ENCODE results near the gene AOPEP.

The AOPEP gene

GRCh38 chr9:95061916-95062595, 335.6 kb downstream of the AOPEP start:
- Histone ChIP-seq H3K4me3 (ENCODE audit: insufficient read depth, low read depth, low read length) (no peak overlapping the region), H3K27ac (ENCODE audit: insufficient read depth, low read depth, low read length, poor library complexity, severe bottlenecking) (no peak overlapping the region), H3K36me3 (ENCODE audit: control insufficient read depth, insufficient read depth, low read length) (no peaks in the 10 kb centered on the region), H3K9me3 (ENCODE audit: control insufficient read depth, low read length) (no peaks in the 10 kb centered on the region), H3K4me1 (ENCODE audit: control insufficient read depth, insufficient read depth, low read length) (peaks cover 29% of the 10 kb centered on the region), H3K27me3 (ENCODE audit: control insufficient read depth, insufficient read depth, low read length, poor library complexity, severe bottlenecking) (no peaks in the 10 kb centered on the region)
- 89 to 92% methylated on average over 13 of the region's 13 CpGs for WGBS, 2 experiments

GRCh38 chr9:95062596-95063065, 336.1 kb downstream of the AOPEP start:
- Histone ChIP-seq H3K9me3 (ENCODE audit: control insufficient read depth, low read length) (no peaks in the 10 kb centered on the region), H3K27me3 (ENCODE audit: control insufficient read depth, insufficient read depth, low read length, poor library complexity, severe bottlenecking) (no peaks in the 10 kb centered on the region), H3K4me1 (ENCODE audit: control insufficient read depth, insufficient read depth, low read length) (peaks cover 24% of the 10 kb centered on the region), H3K36me3 (ENCODE audit: control insufficient read depth, insufficient read depth, low read length) (no peaks in the 10 kb centered on the region), H3K4me3 (ENCODE audit: insufficient read depth, low read depth, low read length) (no peak overlapping the region), H3K27ac (ENCODE audit: insufficient read depth, low read depth, low read length, poor library complexity, severe bottlenecking) (no peak overlapping the region)
- 93% methylated on average over 7 of the region's 7 CpGs for WGBS, 2 experiments

DNA sequence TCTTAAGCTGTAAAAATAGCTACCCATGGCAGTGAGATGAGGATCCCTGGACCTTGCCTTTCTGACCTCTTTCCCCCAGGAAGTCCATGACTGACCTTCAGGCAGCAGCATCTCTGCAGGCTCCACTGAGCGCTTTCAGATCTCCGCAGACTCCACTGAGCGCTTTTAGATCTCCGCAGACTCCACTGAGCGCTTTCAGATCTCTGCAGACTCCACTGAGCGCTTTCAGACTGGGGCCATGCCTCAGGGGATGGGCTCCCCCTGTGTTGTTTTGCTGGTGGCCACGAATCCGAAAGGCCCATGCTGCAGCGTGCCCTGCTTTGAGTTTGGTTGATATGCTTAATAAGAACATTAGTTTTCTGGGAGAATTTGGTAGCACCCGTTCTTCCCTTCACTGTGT, 336.8 kb downstream of the AOPEP start:
- 89 to 90% methylated on average over 10 of the region's 10 CpGs for WGBS, 2 experiments
- Histone ChIP-seq H3K27me3 (ENCODE audit: control insufficient read depth, insufficient read depth, low read length, poor library complexity, severe bottlenecking) (no peaks in the 10 kb centered on the region), H3K27ac (ENCODE audit: insufficient read depth, low read depth, low read length, poor library complexity, severe bottlenecking) (no peak overlapping the region), H3K36me3 (ENCODE audit: control insufficient read depth, insufficient read depth, low read length) (no peaks in the 10 kb centered on the region), H3K9me3 (ENCODE audit: control insufficient read depth, low read length) (no peaks in the 10 kb centered on the region), H3K4me1 (ENCODE audit: control insufficient read depth, insufficient read depth, low read length) (peaks cover 19% of the 10 kb centered on the region), H3K4me3 (ENCODE audit: insufficient read depth, low read depth, low read length) (no peak overlapping the region)

GRCh38 chr9:95065224-95065623, 338.7 kb downstream of the AOPEP start:
- no peak overlapping the region for H3K27ac ChIP-seq (ENCODE audit: insufficient read depth, low read depth, low read length, poor library complexity, severe bottlenecking)

DNA sequence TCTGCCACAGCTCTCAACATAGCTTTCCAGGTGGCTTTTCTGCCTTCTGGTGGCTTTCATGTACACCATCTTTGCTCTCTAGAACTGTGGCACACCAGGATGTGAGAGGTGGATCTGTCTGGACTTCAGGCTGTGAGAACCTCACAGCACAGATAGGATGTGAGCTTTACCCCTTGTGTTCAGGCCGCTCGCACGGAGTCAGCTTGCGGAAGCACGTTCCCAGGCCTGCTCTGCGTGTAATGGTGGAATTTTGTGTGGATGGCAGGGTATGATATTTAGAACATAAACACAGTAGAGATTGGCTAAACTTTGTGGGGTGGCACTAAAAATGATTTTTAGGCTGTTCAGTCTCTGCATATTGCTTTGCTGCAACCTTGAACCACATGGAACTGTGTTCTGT, 340.6 kb downstream of the AOPEP start:
- Histone ChIP-seq H3K4me1 (ENCODE audit: control insufficient read depth, insufficient read depth, low read length) (peaks cover 12% of the 10 kb centered on the region), H3K4me3 (ENCODE audit: insufficient read depth, low read depth, low read length) (no peak overlapping the region), H3K36me3 (ENCODE audit: control insufficient read depth, insufficient read depth, low read length) (no peaks in the 10 kb centered on the region), H3K27ac (ENCODE audit: insufficient read depth, low read depth, low read length, poor library complexity, severe bottlenecking) (no peak overlapping the region), H3K9me3 (ENCODE audit: control insufficient read depth, low read length) (no peaks in the 10 kb centered on the region), H3K27me3 (ENCODE audit: control insufficient read depth, insufficient read depth, low read length, poor library complexity, severe bottlenecking) (no peaks in the 10 kb centered on the region)
- WGBS, 2 experiments: 97% methylated on average over 6 of the region's 6 CpGs

More at GRCh38 chr9:95065224-95065623, 338.7 kb downstream of the AOPEP start:
- Histone ChIP-seq H3K27me3 (ENCODE audit: control insufficient read depth, insufficient read depth, low read length, poor library complexity, severe bottlenecking) (no peaks in the 10 kb centered on the region), H3K4me3 (ENCODE audit: insufficient read depth, low read depth, low read length) (no peak overlapping the region), H3K9me3 (ENCODE audit: control insufficient read depth, low read length) (no peaks in the 10 kb centered on the region), H3K4me1 (ENCODE audit: control insufficient read depth, insufficient read depth, low read length) (peaks cover 16% of the 10 kb centered on the region), H3K36me3 (ENCODE audit: control insufficient read depth, insufficient read depth, low read length) (no peaks in the 10 kb centered on the region)
- 93 to 94% methylated on average over 11 of the region's 11 CpGs for WGBS, 2 experiments

DNA sequence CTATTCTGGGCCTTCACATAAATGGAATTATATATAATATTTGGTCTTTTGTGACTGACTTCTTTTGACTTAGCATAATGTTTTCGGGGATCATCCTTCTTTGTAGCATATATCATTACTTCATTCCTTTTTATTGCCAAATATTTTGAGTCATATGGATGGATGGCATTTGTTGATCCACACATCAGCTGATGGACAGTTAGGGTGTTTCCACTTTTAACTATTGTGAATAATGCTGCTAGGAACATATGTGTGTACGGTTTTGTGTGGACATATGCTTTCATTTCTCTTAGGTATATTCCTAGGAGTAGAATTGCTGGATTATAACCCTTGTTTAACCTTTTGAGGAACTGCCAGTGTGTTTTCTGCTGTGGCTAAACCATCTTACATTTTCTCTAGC, 341.4 kb downstream of the AOPEP start:
- Histone ChIP-seq H3K9me3 (ENCODE audit: control insufficient read depth, low read length) (no peaks in the 10 kb centered on the region), H3K36me3 (ENCODE audit: control insufficient read depth, insufficient read depth, low read length) (no peaks in the 10 kb centered on the region), H3K4me3 (ENCODE audit: insufficient read depth, low read depth, low read length) (no peak overlapping the region), H3K27me3 (ENCODE audit: control insufficient read depth, insufficient read depth, low read length, poor library complexity, severe bottlenecking) (no peaks in the 10 kb centered on the region), H3K27ac (ENCODE audit: insufficient read depth, low read depth, low read length, poor library complexity, severe bottlenecking) (no peak overlapping the region), H3K4me1 (ENCODE audit: control insufficient read depth, insufficient read depth, low read length) (peaks cover 6% of the 10 kb centered on the region)
- no CpG with 5 or more reads among the region's 2 CpGs for WGBS, 2 experiments

GRCh38 chr9:95070549-95071021, 344.1 kb downstream of the AOPEP start:
- Histone ChIP-seq H3K27ac (ENCODE audit: insufficient read depth, low read depth, low read length, poor library complexity, severe bottlenecking) (no peak overlapping the region), H3K9me3 (ENCODE audit: control insufficient read depth, low read length) (no peaks in the 10 kb centered on the region), H3K4me3 (ENCODE audit: insufficient read depth, low read depth, low read length) (no peak overlapping the region), H3K27me3 (ENCODE audit: control insufficient read depth, insufficient read depth, low read length, poor library complexity, severe bottlenecking) (no peaks in the 10 kb centered on the region), H3K4me1 (ENCODE audit: control insufficient read depth, insufficient read depth, low read length) (no peaks in the 10 kb centered on the region), H3K36me3 (ENCODE audit: control insufficient read depth, insufficient read depth, low read length) (no peaks in the 10 kb centered on the region)
- WGBS, 2 experiments: 91 to 93% methylated on average over 8 of the region's 8 CpGs

GRCh38 chr9:95071450-95071849, 345.0 kb downstream of the AOPEP start:
- no peaks in the 10 kb centered on the region for H3K9me3 ChIP-seq (ENCODE audit: control insufficient read depth, low read length)
- no peak overlapping the region for H3K27ac ChIP-seq (ENCODE audit: insufficient read depth, low read depth, low read length, poor library complexity, severe bottlenecking)
- no peak overlapping the region for H3K4me3 ChIP-seq (ENCODE audit: insufficient read depth, low read depth, low read length)
- H3K36me3 ChIP-seq (ENCODE audit: control insufficient read depth, insufficient read depth, low read length): no peaks in the 10 kb centered on the region
- WGBS, 2 experiments: 96 to 98% methylated on average over 5 of the region's 5 CpGs
- no peaks in the 10 kb centered on the region for H3K4me1 ChIP-seq (ENCODE audit: control insufficient read depth, insufficient read depth, low read length)
- no peaks in the 10 kb centered on the region for H3K27me3 ChIP-seq (ENCODE audit: control insufficient read depth, insufficient read depth, low read length, poor library complexity, severe bottlenecking)

DNA sequence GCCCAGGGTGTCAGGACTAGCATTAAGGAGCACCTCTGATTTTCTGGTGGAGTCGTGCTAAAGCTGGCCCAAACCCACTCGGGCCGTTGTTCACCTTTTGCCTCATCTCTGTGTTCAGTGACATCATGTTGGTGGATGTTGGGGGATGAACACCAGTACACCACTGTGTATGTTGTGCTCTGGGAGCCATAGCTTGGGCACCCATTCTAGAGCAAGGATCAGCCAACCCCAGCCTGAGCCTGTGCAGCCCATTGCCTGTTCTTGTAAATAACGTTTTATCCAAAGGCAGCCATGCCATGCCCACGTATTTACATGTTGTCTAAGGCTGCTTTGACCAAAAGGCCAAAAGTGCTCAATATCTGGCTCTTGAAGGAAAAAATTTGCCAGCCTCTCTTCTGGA, 345.4 kb downstream of the AOPEP start:
- Histone ChIP-seq H3K9me3 (ENCODE audit: control insufficient read depth, low read length) (no peaks in the 10 kb centered on the region), H3K36me3 (ENCODE audit: control insufficient read depth, insufficient read depth, low read length) (no peaks in the 10 kb centered on the region), H3K27ac (ENCODE audit: insufficient read depth, low read depth, low read length, poor library complexity, severe bottlenecking) (no peak overlapping the region), H3K4me3 (ENCODE audit: insufficient read depth, low read depth, low read length) (no peak overlapping the region), H3K27me3 (ENCODE audit: control insufficient read depth, insufficient read depth, low read length, poor library complexity, severe bottlenecking) (no peaks in the 10 kb centered on the region), H3K4me1 (ENCODE audit: control insufficient read depth, insufficient read depth, low read length) (peaks cover 2% of the 10 kb centered on the region)
- 95% methylated on average over 5 of the region's 5 CpGs for WGBS, 2 experiments

GRCh38 chr9:95073042-95073607, 346.6 kb downstream of the AOPEP start:
- WGBS, 2 experiments: 93% methylated on average over 18 of the region's 18 CpGs

More at GRCh38 chr9:95073042-95073607, 346.6 kb downstream of the AOPEP start:
- H3K4me3 ChIP-seq (ENCODE audit: insufficient read depth, low read depth, low read length): no peak overlapping the region
- no peaks in the 10 kb centered on the region for H3K36me3 ChIP-seq (ENCODE audit: control insufficient read depth, insufficient read depth, low read length)
- no peak overlapping the region for H3K27ac ChIP-seq (ENCODE audit: insufficient read depth, low read depth, low read length, poor library complexity, severe bottlenecking)
- H3K9me3 ChIP-seq (ENCODE audit: control insufficient read depth, low read length): no peaks in the 10 kb centered on the region
- H3K27me3 ChIP-seq (ENCODE audit: control insufficient read depth, insufficient read depth, low read length, poor library complexity, severe bottlenecking): no peaks in the 10 kb centered on the region
- H3K4me1 ChIP-seq (ENCODE audit: control insufficient read depth, insufficient read depth, low read length): peaks cover 13% of the 10 kb centered on the region
